H9 (cell line): Measurements from ENCODE around the gene SULT2B1. TPM values are rescaled to one million over a fixed set of nuclear protein-coding genes. Genes with fewer than 3 reads are reported as not detected.

Source experiments
- DNase-seq: peaks from one replicate; pipeline ENCODE4 v3.0.0-alpha.2; 2017
- H2AFZ ChIP-seq: one replicate; pipeline ENCODE4 v1.6.1; 2013; ENCODE audit warnings: mild to moderate bottlenecking, low read length, control low read depth, moderate library complexity
- H2AK5ac ChIP-seq: 2 replicates; pipeline ENCODE4 v1.6.1; 2013; ENCODE audit warnings: low read length, control low read depth, mixed read lengths; ENCODE audit not compliant: insufficient read length
- H2BK120ac ChIP-seq: one replicate; pipeline ENCODE4 v1.6.1; 2013; ENCODE audit warnings: low read depth, mild to moderate bottlenecking, low read length, control low read depth, inconsistent platforms; ENCODE audit not compliant: poor library complexity, severe bottlenecking
- H2BK12ac ChIP-seq: 2 replicates; pipeline ENCODE4 v1.6.1; 2013; ENCODE audit warnings: low read length, control low read depth, mixed read lengths, low read depth; ENCODE audit not compliant: insufficient read length
- H2BK15ac ChIP-seq: 2 replicates; pipeline ENCODE4 v1.6.1; 2013; ENCODE audit warnings: low read depth, low read length, control low read depth
- H2BK20ac ChIP-seq: one replicate; pipeline ENCODE4 v1.6.1; 2013; ENCODE audit warnings: low read depth, mild to moderate bottlenecking, low read length, control low read depth, inconsistent platforms; ENCODE audit not compliant: poor library complexity, severe bottlenecking
- H2BK5ac ChIP-seq: 2 replicates; pipeline ENCODE4 v1.6.1; 2013; ENCODE audit warnings: low read length, control low read depth, mixed read lengths; ENCODE audit not compliant: insufficient read length
- H3K14ac ChIP-seq: 2 replicates; pipeline ENCODE4 v1.6.1; 2013; ENCODE audit warnings: low read length, control low read depth; ENCODE audit not compliant: insufficient read depth
- H3K18ac ChIP-seq: 2 replicates; pipeline ENCODE4 v1.6.1; 2013; ENCODE audit warnings: low read depth, mild to moderate bottlenecking, mixed read lengths, low read length, control low read depth; ENCODE audit not compliant: insufficient read length
- H3K23ac ChIP-seq: 2 replicates; pipeline ENCODE4 v1.6.1; 2013; ENCODE audit warnings: low read length, control low read depth, mixed read lengths, low read depth; ENCODE audit not compliant: insufficient read length
- H3K23me2 ChIP-seq: 2 replicates; pipeline ENCODE4 v1.6.1; 2013; ENCODE audit warnings: low read depth, mild to moderate bottlenecking, mixed read lengths, low read length, control low read depth; ENCODE audit not compliant: insufficient read length, poor library complexity, severe bottlenecking
- H3K27ac ChIP-seq: 2 replicates; pipeline ENCODE4 v1.5.1; 2013; ENCODE audit warnings: low read length, control low read depth, mixed read lengths, low read depth; ENCODE audit not compliant: insufficient read length
- H3K27me3 ChIP-seq: 2 replicates; pipeline ENCODE4 v1.6.1; 2013; ENCODE audit warnings: low read length, control low read depth, inconsistent platforms; ENCODE audit not compliant: insufficient read depth
- H3K4ac ChIP-seq: 2 replicates; pipeline ENCODE4 v1.6.1; 2013; ENCODE audit warnings: low read depth, mild to moderate bottlenecking, control low read depth, inconsistent platforms, low read length, moderate library complexity
- H3K4me1 ChIP-seq: 2 replicates; pipeline ENCODE4 v1.6.1; 2013; ENCODE audit warnings: low read length, control low read depth, inconsistent platforms; ENCODE audit not compliant: insufficient read depth
- H3K4me2 ChIP-seq: 2 replicates; pipeline ENCODE4 v1.6.1; 2013; ENCODE audit warnings: low read length, control low read depth, mixed read lengths; ENCODE audit not compliant: insufficient read length, insufficient read depth
- H3K56ac ChIP-seq: 2 replicates; pipeline ENCODE4 v1.6.1; 2013; ENCODE audit warnings: low read depth, mild to moderate bottlenecking, mixed read lengths, low read length, control low read depth; ENCODE audit not compliant: insufficient read length
- H3K79me1 ChIP-seq: 2 replicates; pipeline ENCODE4 v1.6.1; 2013; ENCODE audit warnings: low read depth, mild to moderate bottlenecking, moderate library complexity, low read length, control low read depth, inconsistent platforms; ENCODE audit not compliant: insufficient read depth, poor library complexity, severe bottlenecking
- H3K79me2 ChIP-seq: 2 replicates; pipeline ENCODE4 v1.6.1; 2013; ENCODE audit warnings: low read length, control low read depth, inconsistent platforms; ENCODE audit not compliant: insufficient read depth
- H3K9ac ChIP-seq: 2 replicates; pipeline ENCODE4 v1.6.1; 2013; ENCODE audit warnings: low read length, control low read depth, mixed read lengths; ENCODE audit not compliant: insufficient read length; ENCODE audit errors: extremely low read depth
- H3K9me3 ChIP-seq: one replicate; pipeline ENCODE4 v1.6.1; 2013; ENCODE audit warnings: low read depth, low read length, inconsistent platforms; ENCODE audit not compliant: control insufficient read depth
- H3T11ph ChIP-seq: one replicate; pipeline ENCODE4 v1.6.1; 2013; ENCODE audit warnings: mild to moderate bottlenecking, low read length, control low read depth, inconsistent platforms
- H4K20me1 ChIP-seq: one replicate; pipeline ENCODE4 v1.6.1; 2013; ENCODE audit not compliant: control insufficient read depth, insufficient read length, insufficient read depth
- H4K5ac ChIP-seq: 2 replicates; pipeline ENCODE4 v1.6.1; 2013; ENCODE audit warnings: low read depth, mild to moderate bottlenecking, mixed read lengths, low read length, control low read depth; ENCODE audit not compliant: insufficient read length
- H4K8ac ChIP-seq: replicated peaks from 2 replicates; pipeline ENCODE4 v1.6.1; 2013; ENCODE audit warnings: low read length, control low read depth, mixed read lengths, low read depth; ENCODE audit not compliant: insufficient read length
- H4K91ac ChIP-seq: 2 replicates; pipeline ENCODE4 v1.6.1; 2013; ENCODE audit warnings: low read depth, mild to moderate bottlenecking, moderate library complexity, mixed read lengths, low read length, control low read depth; ENCODE audit not compliant: insufficient read length
- H3K27ac Mint-ChIP-seq, 3 experiments: 2 replicates in 2 of 3; 3 replicates in 1 of 3; pipeline ENCODE4 v1.8.0; 2020 to 2021; ENCODE audit warnings: mixed read lengths in 3 of 3, mild to moderate bottlenecking in 1 of 3, moderate library complexity in 1 of 3
- H3K27me3 Mint-ChIP-seq: 2 replicates; pipeline ENCODE4 v1.8.0; 2021; ENCODE audit warnings: low read depth, mild to moderate bottlenecking, moderate library complexity, mixed read lengths
- H3K36me3 Mint-ChIP-seq, 3 experiments: 2 replicates in 2 of 3; 3 replicates in 1 of 3; pipeline ENCODE4 v1.8.0; 2020 to 2021; ENCODE audit warnings: low read depth in 3 of 3, mixed read lengths in 3 of 3; ENCODE audit not compliant: insufficient read depth in 1 of 3
- H3K4me1 Mint-ChIP-seq, 2 experiments: 2 replicates each; pipeline ENCODE4 v1.8.0; 2020; ENCODE audit warnings: mixed read lengths in 2 of 2
- H3K4me3 Mint-ChIP-seq, 2 experiments: 2 replicates in 1 of 2; 3 replicates in 1 of 2; pipeline ENCODE4 v1.8.0; 2020 to 2021; ENCODE audit warnings: mild to moderate bottlenecking in 2 of 2, mixed read lengths in 2 of 2, moderate library complexity in 1 of 2
- H3K9me3 Mint-ChIP-seq, 2 experiments: 2 replicates in 1 of 2; 3 replicates in 1 of 2; pipeline ENCODE4 v1.8.0; 2020; ENCODE audit warnings: mild to moderate bottlenecking in 2 of 2, mixed read lengths in 2 of 2, moderate library complexity in 1 of 2
- CTCF ChIP-seq: fragments of 200-600 bp; sonication (generic); conservative IDR thresholded peaks from 3 replicates; pipeline ENCODE4 v1.8.0; 2021; ENCODE audit warnings: antibody characterized with exemption, mild to moderate bottlenecking
- WGBS: extraction: QIAGEN DNeasy Blood & Tissue Kit; methylation state at CpG from one replicate; pipeline ENCODE4 v1.1.7; 2013; ENCODE audit warnings: missing lambda C conversion rate, low lambda C conversion rate, mixed read lengths; ENCODE audit not compliant: insufficient read length; ENCODE audit errors: extremely low coverage; 5-methylcytosine and 5-hydroxymethylcytosine counted together
- total RNA-seq: library from RNA; stranded (reverse); gene quantifications from 2 replicates; pipeline ENCODE4 v1.2.1, GENCODE V29; 2021

Gene SULT2B1
- total RNA-seq, 1 experiment from 2014 or later: 1.7 TPM

GRCh38 chr19:48603449-48603848, 51.5 kb downstream of the SULT2B1 start:
- no peak overlapping the region for H3K14ac ChIP-seq
- no peak overlapping the region for H3K18ac ChIP-seq
- H3K36me3 Mint-ChIP-seq: no peaks in the 10 kb centered on the region; a peak in 1 of 7 replicates
- H3K23ac ChIP-seq: no peak overlapping the region
- peaks cover 0 to 3% of the 10 kb centered on the region in 2 experiments; a peak in 1 of 4 replicates for H3K4me1 Mint-ChIP-seq
- H2BK20ac ChIP-seq: no peak overlapping the region
- H3K4me3 Mint-ChIP-seq: no peak overlapping the region
- no peaks in the 10 kb centered on the region for H3K27me3 Mint-ChIP-seq
- H4K20me1 ChIP-seq: no peaks in the 10 kb centered on the region
- H2BK12ac ChIP-seq: no peak overlapping the region
- no peak overlapping the region for H4K91ac ChIP-seq
- H4K8ac ChIP-seq: no peak overlapping the region
- no peak overlapping the region for H2BK15ac ChIP-seq
- H3K4ac ChIP-seq: no peak overlapping the region
- WGBS: no CpG with 5 or more reads among the region's 39 CpGs
- H3K79me1 ChIP-seq: no peaks in the 10 kb centered on the region
- no peak overlapping the region for H2BK120ac ChIP-seq
- no peak overlapping the region for H3K27ac ChIP-seq
- H2BK5ac ChIP-seq: no peak overlapping the region
- no peak overlapping the region for H4K5ac ChIP-seq
- DNase-seq: no peak
- H3K4me1 ChIP-seq: no peaks in the 10 kb centered on the region
- no peak overlapping the region for H3K9ac ChIP-seq
- no peak overlapping the region for H3K4me2 ChIP-seq
- H3K9me3 ChIP-seq: no peaks in the 10 kb centered on the region
- no peak overlapping the region for H3K27ac Mint-ChIP-seq
- H2AFZ ChIP-seq: no peak overlapping the region
- H3T11ph ChIP-seq: no peak overlapping the region
- no peak for TF ChIP-seq CTCF
- no peak overlapping the region for H2AK5ac ChIP-seq
- H3K27me3 ChIP-seq: no peaks in the 10 kb centered on the region
- no peak overlapping the region for H3K56ac ChIP-seq
- H3K79me2 ChIP-seq: no peaks in the 10 kb centered on the region
- H3K9me3 Mint-ChIP-seq: no peaks in the 10 kb centered on the region
- H3K23me2 ChIP-seq: no peaks in the 10 kb centered on the region
